Stimulated activated CD4-positive, alpha-beta T cell treated with anti-CD3 and anti-CD28 coated beads, Interleukin-12 subunit alpha, Interleukin-12 subunit beta, amount 100 ng/mL, for 48 hours (primary cell): ENCODE measurements around the gene NFXL1.

Experiments
- DNase-seq, 3 donors: peaks; one replicate each; pipeline ENCODE4 v3.0.0-alpha.2; 2020; ENCODE audit warnings: low read depth in 2 of 3, low spot score in 1 of 3

Gene NFXL1

DNA sequence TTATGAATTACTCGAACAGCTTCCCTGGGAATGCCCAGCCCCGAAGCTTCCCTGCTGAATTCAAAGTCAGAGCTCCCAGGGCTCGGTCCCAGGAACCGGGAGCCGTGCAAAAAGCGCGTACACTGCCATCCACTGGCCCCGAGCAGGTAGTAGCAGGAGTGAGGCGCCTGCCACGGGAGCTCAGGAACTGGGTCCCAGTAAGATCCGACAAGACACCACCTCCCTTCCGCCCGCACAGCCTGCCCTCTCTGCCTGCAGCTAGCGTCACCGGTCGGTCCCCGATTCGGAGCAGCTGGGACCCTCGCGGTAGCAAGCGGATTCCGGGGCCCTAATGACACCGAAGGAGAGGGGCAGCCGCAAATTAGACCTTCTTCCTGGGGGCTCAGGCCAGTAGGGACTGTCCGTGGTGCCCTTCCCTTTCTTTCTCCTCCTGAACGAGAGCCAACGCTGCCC, 77.7 kb downstream of the NFXL1 start:
- peak in 2 of 3 donors; percentile 45 to 58 for DNase-seq

DNA sequence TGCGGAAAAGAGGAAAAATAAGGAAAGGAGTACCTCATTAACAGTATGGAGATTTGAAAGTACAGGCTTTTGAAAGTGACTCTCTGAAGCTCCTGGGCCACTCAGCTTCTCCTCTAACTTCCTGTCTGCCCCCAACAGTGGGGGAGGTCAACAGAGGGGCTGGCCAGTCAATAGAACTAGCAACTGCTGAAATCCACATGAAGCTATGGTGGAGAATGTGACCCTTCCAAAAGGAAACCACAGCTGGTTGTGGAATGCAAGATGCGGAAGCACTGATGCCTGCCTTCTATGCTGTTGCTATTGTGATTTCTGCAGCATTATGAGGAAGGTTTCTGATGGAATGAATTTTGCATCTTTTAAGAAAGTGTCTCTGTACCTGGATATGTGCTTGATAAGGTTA, 78.9 kb downstream of the NFXL1 start:
- DNase-seq: no peak

DNA sequence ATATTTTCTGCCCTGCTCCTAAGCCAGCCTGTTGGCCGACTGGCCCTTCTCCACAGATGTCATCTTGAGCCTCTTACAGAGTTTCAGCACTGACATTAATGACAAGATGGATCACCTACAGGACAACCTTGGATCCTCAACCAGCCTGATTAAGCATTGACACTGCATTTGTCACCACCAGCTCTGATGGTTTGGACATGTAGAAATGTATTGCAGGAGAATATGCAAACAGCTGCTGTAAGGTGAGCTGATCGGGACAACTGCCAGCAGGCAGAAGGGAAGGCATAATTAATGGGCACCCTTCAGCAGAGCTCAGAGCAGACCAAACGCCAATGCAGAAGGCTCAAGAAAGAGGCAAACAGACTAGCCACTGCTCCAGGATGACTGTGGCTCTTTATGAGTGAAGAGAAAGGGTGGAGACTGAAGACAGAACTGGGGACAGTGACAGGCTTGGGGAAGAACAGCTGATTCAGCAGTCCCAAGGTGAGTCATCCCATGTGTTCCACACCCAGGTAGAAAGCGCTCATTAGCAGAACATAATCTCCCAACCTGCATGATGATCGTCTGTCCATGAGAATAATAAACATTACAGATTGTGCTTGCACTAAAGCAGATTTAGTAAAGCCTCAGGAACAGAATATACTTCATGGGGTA, 83.2 kb downstream of the NFXL1 start:
- DNase-seq: no peak

DNA sequence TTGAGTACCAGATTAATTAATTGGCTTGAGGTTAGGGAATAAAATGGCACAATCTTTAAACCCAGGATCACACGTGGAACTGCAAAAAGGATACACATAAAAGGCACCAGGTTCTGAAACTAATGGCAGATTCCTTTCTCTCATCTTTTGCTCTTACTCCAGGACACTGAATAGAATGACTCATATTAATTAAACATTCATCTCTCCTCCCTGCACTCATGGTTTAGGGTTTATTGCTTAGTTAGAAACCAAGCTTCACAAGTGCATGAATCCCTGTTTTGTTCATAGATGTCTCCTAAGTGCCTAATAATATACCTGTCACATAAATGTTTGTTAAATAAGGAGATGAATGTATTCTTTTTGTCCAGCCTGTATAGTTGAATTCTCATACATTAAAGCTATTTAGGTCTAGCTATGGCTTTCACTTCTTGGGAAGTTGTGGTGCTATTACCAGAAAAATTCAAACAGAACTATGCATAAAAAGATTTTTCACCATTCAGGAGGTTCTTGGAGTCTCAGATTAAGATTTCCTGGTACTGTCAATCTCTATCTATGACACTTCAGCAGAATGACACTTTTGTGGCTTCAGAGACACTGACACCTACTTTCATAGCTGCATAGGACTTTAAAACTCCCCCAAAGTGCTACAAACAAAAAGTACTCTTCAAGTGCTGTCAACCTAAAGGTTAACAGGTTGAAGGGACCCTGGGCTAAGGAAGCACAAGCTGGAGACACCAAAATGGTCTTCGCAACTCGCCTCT, 83.9 kb downstream of the NFXL1 start:
- no peak for DNase-seq

DNA sequence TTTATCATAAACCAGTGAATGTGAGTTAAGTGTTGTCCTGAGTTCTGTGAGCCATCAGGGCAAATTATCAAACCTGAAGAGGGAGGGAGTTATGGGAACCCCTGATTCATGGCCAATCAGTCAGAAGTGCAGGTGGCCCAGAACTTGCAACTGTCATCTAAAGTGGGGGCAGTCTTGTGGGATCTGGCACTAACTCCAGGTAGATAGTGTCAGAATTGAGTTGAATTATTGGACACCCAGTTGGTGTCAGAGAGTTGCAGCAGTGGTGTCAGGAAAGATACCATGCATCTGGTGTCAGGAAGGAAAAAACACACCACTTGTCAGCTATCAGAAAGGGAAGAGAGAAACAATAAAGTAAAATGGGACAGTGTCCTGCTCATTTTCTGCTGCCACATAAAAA, 84.9 kb downstream of the NFXL1 start:
- DNase-seq: no peak

DNA sequence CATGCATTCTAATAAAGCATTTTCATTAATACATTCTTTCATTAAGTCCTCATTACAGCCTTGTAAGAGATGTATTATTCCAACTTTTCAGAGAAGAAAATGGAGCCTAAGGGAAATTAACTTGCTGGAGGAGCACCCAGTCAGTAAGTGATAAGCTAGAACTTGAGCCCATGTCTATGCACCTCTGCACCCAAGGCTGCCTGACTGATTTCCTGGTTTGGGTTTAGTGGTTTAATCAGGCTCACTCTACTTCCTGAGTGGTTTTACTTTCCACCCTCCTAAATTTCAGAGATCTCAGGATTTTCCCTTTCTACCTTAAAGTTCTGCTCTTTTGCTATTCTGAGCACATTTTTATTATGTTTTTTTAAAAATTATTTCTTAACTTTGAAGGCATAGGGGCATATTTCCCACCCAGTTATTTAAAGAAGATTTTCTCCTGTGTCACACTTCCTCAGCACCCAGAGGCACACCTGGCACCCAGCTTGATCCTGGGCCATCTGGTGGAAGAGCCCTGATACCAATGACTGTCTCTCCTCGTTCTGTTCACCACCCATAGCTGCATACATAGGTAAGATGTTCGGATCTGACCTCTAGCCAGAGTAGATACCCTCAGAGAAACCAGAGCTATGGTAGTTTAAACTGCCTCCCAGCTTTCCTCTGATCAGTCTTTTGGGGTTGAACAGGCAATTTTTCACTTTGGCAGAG, 86.9 kb downstream of the NFXL1 start:
- DNase-seq: no peak

DNA sequence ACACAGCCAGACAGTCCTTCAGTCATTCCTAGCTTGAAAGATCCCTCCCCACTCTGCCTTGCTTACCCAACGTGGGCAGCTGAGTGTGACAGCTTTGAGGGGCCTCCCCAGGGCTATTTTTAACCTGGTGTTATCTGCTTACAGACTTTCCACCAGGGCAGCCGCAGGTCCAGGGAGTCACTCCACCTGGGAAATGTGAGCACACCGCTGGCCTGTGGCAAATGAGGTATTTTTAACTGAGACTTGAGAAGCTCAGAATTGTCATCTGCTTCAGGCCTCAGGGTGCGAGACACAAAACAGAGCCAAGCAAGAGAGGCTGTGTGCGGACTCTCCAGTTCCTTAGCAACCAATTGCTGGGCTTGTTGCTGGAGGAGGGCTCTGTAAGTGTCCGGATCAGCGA, 89.5 kb downstream of the NFXL1 start:
- DNase-seq: no peak

DNA sequence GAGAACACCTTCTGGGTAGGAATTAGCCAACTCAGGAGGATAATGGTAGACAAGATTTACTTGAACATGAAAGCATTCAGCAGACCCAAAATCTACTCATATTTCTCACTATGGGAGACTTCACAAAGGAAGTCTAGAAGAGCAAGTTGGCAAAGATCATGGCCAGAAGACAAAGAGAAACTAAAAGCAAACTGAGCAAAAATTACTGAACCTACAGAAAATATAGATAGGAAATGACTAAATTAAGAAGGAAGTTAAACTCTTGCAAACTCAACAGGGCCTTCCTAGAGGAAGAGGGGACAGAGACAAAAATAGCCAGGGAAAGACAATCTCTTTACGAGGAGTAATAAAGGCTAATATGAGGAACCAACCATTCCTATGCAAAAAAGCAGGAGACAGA, 95.2 kb downstream of the NFXL1 start:
- DNase-seq: no peak

DNA sequence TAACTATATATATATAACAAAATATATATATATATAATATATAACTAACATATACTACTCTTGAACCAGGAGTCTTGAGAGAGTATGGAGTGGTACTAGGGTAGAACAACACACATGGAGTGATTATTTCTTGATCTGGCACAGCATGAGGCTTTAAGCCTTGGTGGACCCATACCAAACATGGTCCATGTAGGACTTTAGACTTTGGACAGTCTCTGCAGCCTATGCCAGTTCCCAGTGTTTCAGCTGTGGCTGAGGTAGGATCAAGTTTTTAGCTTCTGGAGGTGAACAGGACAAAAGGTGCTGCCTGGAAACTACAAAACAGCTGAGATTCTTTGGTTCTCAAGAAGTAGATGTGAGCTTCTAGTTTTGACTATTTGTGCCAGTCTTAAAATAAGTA, 97.1 kb downstream of the NFXL1 start:
- no peak for DNase-seq

DNA sequence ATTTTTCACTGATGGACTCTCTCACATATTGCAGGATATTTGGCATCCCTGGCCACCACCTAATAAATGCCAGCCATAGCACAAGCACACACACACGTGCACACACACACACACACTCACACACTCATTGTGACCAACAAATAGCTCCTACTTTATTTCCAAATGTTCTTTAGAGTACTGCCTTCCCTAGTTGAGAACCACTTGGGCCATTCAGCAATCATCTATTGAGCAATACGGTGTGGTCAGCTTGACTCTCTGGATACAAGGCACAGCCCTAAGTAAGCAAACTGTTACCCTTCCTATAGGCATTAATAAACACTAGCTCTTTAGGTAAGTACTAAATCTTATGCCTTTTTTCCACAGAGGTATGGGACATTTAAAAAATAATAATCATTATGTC, 97.6 kb downstream of the NFXL1 start:
- no peak for DNase-seq

DNA sequence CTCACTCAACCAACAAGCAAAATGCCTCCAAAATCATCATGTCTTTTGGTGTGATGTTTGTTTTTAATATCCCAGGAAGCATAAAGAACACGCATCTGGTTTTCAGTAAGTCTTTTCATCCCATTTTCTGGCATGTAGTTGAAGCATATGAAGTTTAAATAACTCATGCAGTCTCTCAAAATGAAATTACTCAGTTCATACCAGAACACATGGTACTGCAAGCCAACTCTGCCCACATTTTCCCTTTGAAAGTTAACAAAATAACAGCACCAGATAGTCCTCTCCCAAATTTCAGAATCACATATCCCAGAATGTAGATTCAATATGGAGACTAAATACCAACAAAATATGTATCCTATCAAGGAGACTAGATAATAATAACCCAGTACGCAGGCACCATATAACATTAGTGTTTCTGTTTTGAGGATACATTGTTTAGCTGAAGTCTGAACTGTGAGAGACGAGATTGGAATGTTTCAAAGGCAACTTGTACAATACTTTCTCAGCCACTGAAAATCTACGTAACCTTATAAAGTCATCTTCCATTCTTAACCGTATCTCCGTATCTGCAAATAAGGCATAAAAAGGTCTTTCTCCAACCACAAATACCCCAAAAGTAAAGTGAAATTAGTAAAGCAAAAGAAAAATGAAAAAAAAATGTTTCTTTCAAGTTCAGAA, 99.6 kb downstream of the NFXL1 start:
- DNase-seq: no peak

DNA sequence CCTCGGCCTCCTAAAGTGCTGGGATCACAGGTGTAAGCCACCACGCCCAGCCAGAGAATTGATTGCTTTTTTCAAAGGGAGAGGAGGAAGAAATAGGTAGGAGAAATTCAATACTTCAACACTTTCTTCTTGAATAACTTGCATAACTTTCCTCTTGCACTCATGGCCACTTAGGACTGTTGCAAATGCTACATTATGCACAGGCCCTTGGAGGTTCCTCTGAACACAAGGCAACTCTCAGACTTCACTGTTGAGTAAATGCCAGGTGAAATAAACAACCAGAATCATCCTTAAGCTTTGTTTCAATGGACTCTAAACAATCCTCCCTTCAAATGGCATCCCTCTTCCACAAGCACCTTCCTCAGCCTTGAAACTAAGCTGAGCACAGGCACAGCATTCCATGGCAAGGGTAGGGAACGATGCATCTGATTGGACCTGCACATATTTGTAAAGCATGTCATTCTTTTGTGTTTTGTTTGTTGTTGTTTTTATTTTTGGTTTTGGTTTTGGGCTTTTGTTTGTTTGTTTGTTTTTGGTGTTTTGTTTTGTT, 104.7 kb downstream of the NFXL1 start:
- no peak for DNase-seq

DNA sequence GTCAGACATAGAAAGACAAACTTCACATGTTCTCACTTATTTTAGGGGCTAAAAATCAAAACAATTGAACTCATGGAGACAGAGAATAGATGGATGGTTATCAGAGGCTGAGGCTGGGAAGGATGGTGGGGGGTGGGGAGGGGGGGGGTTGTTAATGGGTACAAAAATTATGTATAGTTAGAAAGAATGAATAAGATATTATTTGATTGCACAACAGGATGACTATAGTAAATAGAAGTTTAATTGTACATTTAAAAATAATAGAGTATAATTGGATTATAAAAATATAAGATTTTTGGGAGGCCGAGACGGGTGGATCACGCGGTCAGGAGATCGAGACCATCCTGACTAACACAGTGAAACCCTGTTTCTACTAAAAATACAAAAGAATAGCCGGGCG, 109.8 kb downstream of the NFXL1 start:
- no peak for DNase-seq

DNA sequence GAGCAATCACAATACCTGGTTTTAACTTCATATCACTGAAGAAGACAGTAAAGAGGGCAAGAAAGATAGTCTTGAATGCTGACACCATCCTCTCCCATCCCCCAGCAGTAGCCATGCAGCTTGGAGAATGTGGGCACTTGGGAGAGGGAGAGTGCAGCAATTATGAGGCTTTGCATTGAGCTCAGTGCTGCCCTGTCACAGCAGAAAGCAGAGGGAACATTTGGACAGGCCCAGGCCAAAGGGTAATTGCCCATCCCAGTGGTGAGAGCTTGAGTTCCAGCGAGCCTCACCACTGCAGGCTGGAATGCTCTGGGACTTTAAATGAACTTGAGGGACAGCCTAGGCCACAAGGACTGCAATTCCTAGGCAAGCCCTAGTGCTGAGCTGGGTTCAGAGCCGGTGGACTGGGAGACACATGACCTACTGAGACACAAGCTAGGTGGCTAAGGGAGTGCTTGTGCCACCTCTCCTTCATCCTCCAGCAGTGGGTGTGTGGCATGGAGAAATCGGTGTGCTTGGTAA, 112.8 kb downstream of the NFXL1 start:
- DNase-seq: no peak

DNA sequence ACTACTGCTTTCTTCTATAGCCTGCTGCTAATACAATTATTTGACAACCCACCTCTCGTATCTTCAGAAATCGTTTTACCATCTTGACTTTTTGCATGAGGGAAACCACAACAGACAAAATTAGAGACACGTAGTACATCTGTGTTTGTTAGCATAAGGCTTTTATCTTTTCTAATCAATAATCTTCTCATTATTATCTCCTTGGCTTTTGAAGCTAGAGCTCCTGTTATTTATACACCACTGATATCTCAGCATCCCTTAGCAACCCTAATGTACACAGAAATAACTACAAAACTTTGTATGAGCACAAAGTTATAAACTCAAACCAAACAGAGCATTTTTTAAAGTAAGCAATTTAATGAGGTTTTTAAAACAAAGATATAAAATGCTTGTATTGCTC, 116.2 kb downstream of the NFXL1 start:
- no peak for DNase-seq
